Common myeloid progenitor, CD34-positive (primary cell): Measurements from ENCODE around the gene DUSP14.
A peak's percentile ranks its signal among the peaks of the same experiment; 100 is the strongest.

ENCODE experiments used
- CTCF ChIA-PET: fragments of 350-600 bp; sonication (Branson Sonifier 250); formaldehyde crosslinking; loops from one replicate; lab custom pipeline; 2021; ENCODE audit warnings: antibody characterized with exemption; lab: Charles Lee
- POLR2A ChIA-PET: fragments of 350-600 bp; sonication (Branson Sonifier 250); formaldehyde crosslinking; loops from one replicate; lab custom pipeline; 2021; ENCODE audit warnings: antibody characterized with exemption; lab: Charles Lee
- DNase-seq, 3 donors: peaks; one replicate each; pipeline versions ENCODE4 v3.0.0 to v3.0.0-alpha.2; 2013
- H3K27ac ChIP-seq, 2 experiments: 1 replicate in 1 of 2; 2 replicates in 1 of 2; pipeline ENCODE4 v1.7.0; 2013; ENCODE audit warnings: inconsistent platforms in 2 of 2, low read length in 2 of 2, mild to moderate bottlenecking in 2 of 2, low read depth in 1 of 2, moderate library complexity in 1 of 2; ENCODE audit not compliant: severe bottlenecking in 2 of 2, insufficient read depth in 1 of 2, poor library complexity in 1 of 2
- H3K27me3 ChIP-seq, 5 experiments: replicated peaks in 2 of 5; 1 replicate in 3 of 5; 2 replicates in 2 of 5; pipeline versions ENCODE4 v1.6.1 to v1.7.0; 2013; ENCODE audit warnings: low read length in 4 of 5, mild to moderate bottlenecking in 2 of 5, moderate library complexity in 2 of 5, inconsistent platforms in 1 of 5; ENCODE audit not compliant: insufficient read depth in 5 of 5, control insufficient read depth in 4 of 5
- H3K36me3 ChIP-seq, 4 experiments: 1 replicate in 2 of 4; 2 replicates in 2 of 4; pipeline versions ENCODE4 v1.6.1 to v1.7.0; 2013; ENCODE audit warnings: low read length in 3 of 4, control low read depth in 1 of 4, mild to moderate bottlenecking in 1 of 4; ENCODE audit not compliant: control insufficient read depth in 4 of 4, insufficient read depth in 4 of 4
- H3K4me1 ChIP-seq, 4 experiments: 1 replicate in 3 of 4; 2 replicates in 1 of 4; pipeline versions ENCODE4 v1.6.1 to v1.7.1; 2013; ENCODE audit warnings: low read length in 3 of 4, mild to moderate bottlenecking in 3 of 4, control low read depth in 1 of 4, inconsistent platforms in 1 of 4, moderate library complexity in 1 of 4; ENCODE audit not compliant: control insufficient read depth in 4 of 4, insufficient read depth in 4 of 4; ENCODE audit errors: control extremely low read depth in 1 of 4
- H3K4me3 ChIP-seq, 7 experiments: 1 replicate in 4 of 7; 2 replicates in 3 of 7; pipeline versions ENCODE4 v1.5.1 to v1.7.0; 2013; ENCODE audit warnings: mild to moderate bottlenecking in 7 of 7, low read length in 6 of 7, moderate library complexity in 6 of 7, inconsistent platforms in 2 of 7, low read depth in 2 of 7, control low read depth in 1 of 7; ENCODE audit not compliant: insufficient read depth in 4 of 7, control insufficient read depth in 1 of 7; ENCODE audit errors: extremely low read depth in 1 of 7
- H3K9me3 ChIP-seq, 5 experiments: 1 replicate in 4 of 5; 2 replicates in 1 of 5; pipeline versions ENCODE4 v1.6.1 to v1.7.1; 2013; ENCODE audit warnings: low read length in 4 of 5, mild to moderate bottlenecking in 2 of 5, inconsistent platforms in 1 of 5, low read depth in 1 of 5, moderate library complexity in 1 of 5; ENCODE audit not compliant: control insufficient read depth in 4 of 5, insufficient read depth in 2 of 5; ENCODE audit errors: control extremely low read depth in 1 of 5
- WGBS: methylation state at CpG from one replicate; pipeline ENCODE4 v1.1.5; 2013; ENCODE audit not compliant: insufficient coverage; 5-methylcytosine and 5-hydroxymethylcytosine counted together

DUSP14 gene

DNA sequence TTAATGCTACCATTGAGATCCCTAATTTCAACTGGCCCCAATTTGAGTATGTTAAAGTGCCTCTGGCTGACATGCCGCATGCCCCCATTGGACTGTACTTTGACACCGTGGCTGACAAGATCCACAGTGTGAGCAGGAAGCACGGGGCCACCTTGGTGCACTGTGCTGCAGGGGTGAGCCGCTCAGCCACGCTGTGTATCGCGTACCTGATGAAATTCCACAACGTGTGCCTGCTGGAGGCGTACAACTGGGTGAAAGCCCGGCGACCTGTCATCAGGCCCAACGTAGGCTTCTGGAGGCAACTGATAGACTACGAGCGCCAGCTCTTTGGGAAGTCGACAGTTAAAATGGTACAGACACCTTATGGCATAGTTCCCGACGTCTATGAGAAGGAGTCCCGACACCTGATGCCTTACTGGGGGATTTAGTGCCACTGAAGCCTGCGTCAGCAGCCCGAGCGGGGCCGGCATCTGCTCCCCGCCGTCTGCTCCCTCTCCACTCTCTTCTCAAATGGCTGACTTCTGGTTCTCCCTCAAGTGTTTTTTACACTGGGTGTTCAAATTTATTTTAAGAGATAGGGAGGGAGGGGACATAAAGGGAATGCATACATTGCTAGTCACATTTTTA lies 22.9 kb downstream of the DUSP14 start:
- no peaks in the 10 kb centered on the region for H3K9me3 ChIP-seq
- H3K4me1 ChIP-seq: no peaks in the 10 kb centered on the region
- CTCF ChIA-PET: interaction anchor here (0.8 kb wide), 1 partner anchor 16 kb away, joined by 3 read pairs; no protein-coding TSS in a partner anchor
- H3K36me3 ChIP-seq: peaks cover 0 to 39% (median 23%) of the 10 kb centered on the region in 4 experiments
- DNase-seq: no peak
- H3K4me3 ChIP-seq: no peak overlapping the region
- H3K27ac ChIP-seq: no peak overlapping the region
- no peaks in the 10 kb centered on the region for H3K27me3 ChIP-seq
- 95% methylated on average over 24 of the region's 24 CpGs for WGBS
- POLR2A ChIA-PET: no interaction called here

GRCh38 chr17:37513711-37514110 lies 24.0 kb downstream of the DUSP14 start:
- CTCF ChIA-PET: interaction anchor here (0.8 to 1.3 kb wide), 3 partner anchors 8 to 82 kb away, joined by 3 read pairs; no protein-coding TSS in a partner anchor
- WGBS: 92% methylated on average over 10 of the region's 10 CpGs

DNA sequence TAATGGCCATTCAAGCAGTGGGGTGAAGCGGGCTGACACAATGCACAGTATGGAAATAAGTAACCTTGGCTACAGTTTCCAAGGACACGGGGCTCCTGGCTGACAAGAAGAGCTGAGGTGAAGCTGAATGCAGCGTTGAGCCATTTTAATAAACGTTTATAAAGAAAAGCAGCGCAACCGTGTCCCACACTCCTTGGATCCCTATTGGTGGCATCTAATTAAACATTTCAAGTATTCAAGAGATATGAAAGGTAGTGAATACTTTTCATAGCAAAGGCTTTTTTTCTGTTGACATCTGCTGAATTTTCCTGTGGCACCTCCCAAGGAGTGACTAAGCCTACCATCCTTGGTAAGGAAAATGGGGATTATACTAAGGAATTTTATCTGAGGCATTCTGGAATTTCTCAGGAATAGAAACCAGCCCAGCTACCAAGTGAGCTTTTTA lies 26.5 kb downstream of the DUSP14 start:
- CTCF ChIA-PET: interaction anchor here (1.1 kb wide), 2 partner anchors 21 to 28 kb away, joined by 3 read pairs; no protein-coding TSS in a partner anchor
- Histone ChIP-seq H3K4me3 (no peak overlapping the region), H3K27ac (no peak overlapping the region), H3K36me3 (peaks cover 2 to 61% (median 31%) of the 10 kb centered on the region in 4 experiments), H3K4me1 (peaks cover 6 to 30% (median 23%) of the 10 kb centered on the region in 4 experiments), H3K27me3 (no peaks in the 10 kb centered on the region), H3K9me3 (no peaks in the 10 kb centered on the region)
- WGBS: 94% methylated on average over 2 of the region's 6 CpGs
- DNase-seq: no peak
- POLR2A ChIA-PET: interaction anchor here (0.5 kb wide), 1 partner anchor 60 kb away, joined by 3 read pairs; no protein-coding TSS in a partner anchor

More at GRCh38 chr17:37513711-37514110, 24.0 kb downstream of the DUSP14 start:
- Histone ChIP-seq H3K9me3 (no peaks in the 10 kb centered on the region), H3K36me3 (peaks cover 2 to 47% (median 30%) of the 10 kb centered on the region in 4 experiments), H3K4me3 (no peak overlapping the region), H3K27me3 (no peaks in the 10 kb centered on the region), H3K27ac (no peak overlapping the region), H3K4me1 (peaks cover 0 to 9% (median 5%) of the 10 kb centered on the region in 4 experiments)
- POLR2A ChIA-PET: no interaction called here
- DNase-seq: no peak

GRCh38 chr17:37517881-37518280 lies 28.2 kb downstream of the DUSP14 start:
- no peak overlapping the region for H3K27ac ChIP-seq
- ChIA-PET POLR2A (no interaction called here), CTCF (interaction anchor here (0.6 to 1.2 kb wide), 4 partner anchors 31 to 193 kb away, joined by 3 read pairs; no protein-coding TSS in a partner anchor)
- H3K4me1 ChIP-seq: peaks cover 6 to 30% (median 23%) of the 10 kb centered on the region in 4 experiments
- H3K27me3 ChIP-seq: no peaks in the 10 kb centered on the region
- WGBS: 100% methylated on average over 4 of the region's 4 CpGs
- H3K4me3 ChIP-seq: no peak overlapping the region
- H3K36me3 ChIP-seq: peaks cover 2 to 57% (median 26%) of the 10 kb centered on the region in 4 experiments
- no peaks in the 10 kb centered on the region for H3K9me3 ChIP-seq
- no peak for DNase-seq

DNA sequence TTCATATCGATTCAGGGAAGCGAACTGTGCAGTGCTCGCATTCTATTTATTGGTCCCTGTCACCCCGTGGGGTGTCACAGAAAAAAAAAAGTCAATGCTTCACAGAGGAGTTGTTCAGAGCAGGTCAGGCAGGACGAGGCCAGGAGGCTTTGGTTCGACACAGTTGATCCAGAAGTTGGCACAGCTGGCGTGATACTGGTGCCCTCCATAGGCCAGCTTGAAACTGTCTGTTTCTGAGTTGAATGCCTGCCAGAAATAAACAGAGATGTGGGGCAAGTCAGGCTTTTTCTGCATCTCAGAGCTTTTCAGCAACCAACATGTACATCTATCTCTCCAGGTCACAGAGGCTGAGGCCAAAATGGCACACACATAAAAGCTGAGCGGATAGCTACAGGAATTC lies 29.1 kb downstream of the DUSP14 start:
- peaks cover 6 to 30% (median 23%) of the 10 kb centered on the region in 4 experiments for H3K4me1 ChIP-seq
- DNase-seq: peak in 2 of 3 donors; percentile 29 to 37
- H3K36me3 ChIP-seq: peaks cover 2 to 55% (median 28%) of the 10 kb centered on the region in 4 experiments
- H3K4me3 ChIP-seq: no peak overlapping the region
- no peaks in the 10 kb centered on the region for H3K27me3 ChIP-seq
- H3K9me3 ChIP-seq: no peaks in the 10 kb centered on the region
- WGBS: 81% methylated on average over 7 of the region's 8 CpGs
- POLR2A ChIA-PET: no interaction called here
- CTCF ChIA-PET: interaction anchor here (0.8 to 1.7 kb wide), 7 partner anchors 9 to 81 kb away, joined by 3 to 6 read pairs (median 4); no protein-coding TSS in a partner anchor
- H3K27ac ChIP-seq: no peak overlapping the region

- Histone ChIP-seq H3K36me3 (peaks cover 2 to 55% (median 30%) of the 10 kb centered on the region in 4 experiments), H3K4me3 (peak overlapping the region in 2 of 7 experiments; percentile 1 to 7), H3K4me1 (peaks cover 6 to 30% (median 23%) of the 10 kb centered on the region in 4 experiments), H3K27ac (peak overlapping the region in 1 of 2 experiments; percentile 2), H3K27me3 (no peaks in the 10 kb centered on the region), H3K9me3 (no peaks in the 10 kb centered on the region)
- ChIA-PET CTCF (interaction anchor here (0.8 to 1.7 kb wide), 7 partner anchors 9 to 81 kb away, joined by 3 to 6 read pairs (median 4); no protein-coding TSS in a partner anchor), POLR2A (interaction anchor here (0.9 kb wide), 1 partner anchor 90 kb away, joined by 3 read pairs; the partner anchor contains the start of gene SYNRG)
- DNase-seq: peak; percentile 57 to 88 (median 82)
- 0% methylated on average over 1 of the region's 5 CpGs for WGBS
These were observed 29.7 kb downstream of the DUSP14 start for GRCh38 chr17:37519251-37519985.
